Stromal cell of bone marrow (primary cell): ENCODE measurements around the gene METTL3.

Source experiments
- DNase-seq: peaks from one replicate; pipeline ENCODE4 v3.0.0-alpha.2; 2012; ENCODE audit warnings: low read depth

METTL3 gene

GRCh38 chr14:21476523-21476924 lies 34.6 kb downstream of the METTL3 start:
- peak; percentile 54 for DNase-seq

GRCh38 chr14:21475767-21476522 lies 35.2 kb downstream of the METTL3 start:
- no peak for DNase-seq

- peak; percentile 75 for DNase-seq
Measured at GRCh38 chr14:21467616-21468015, 43.5 kb downstream of the METTL3 start.

GRCh38 chr14:21455912-21456667 lies 55.0 kb downstream of the METTL3 start, which contains the start of gene CHD8:
CHD8 (minus strand) TSS chr14:21456123; CDS start chr14:21431643, 24,480 bp downstream.
- peak; percentile 99 for DNase-seq

DNA sequence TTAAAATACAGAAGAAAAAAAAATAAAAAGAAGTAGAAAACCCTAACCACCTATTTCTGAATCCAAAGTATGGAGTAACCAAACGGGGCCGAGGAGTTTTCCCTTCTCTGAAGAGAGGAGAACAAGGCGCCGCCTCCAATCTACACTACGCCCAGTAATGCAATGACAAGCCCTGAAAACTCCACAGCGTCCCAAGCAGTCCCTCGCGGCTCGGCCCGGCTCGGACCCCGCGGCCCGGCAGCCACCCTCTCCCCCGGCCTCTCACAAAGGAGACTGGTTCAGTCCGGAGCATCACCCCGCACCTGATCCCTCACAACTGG lies 55.6 kb downstream of the METTL3 start:
- no peak for DNase-seq

DNA sequence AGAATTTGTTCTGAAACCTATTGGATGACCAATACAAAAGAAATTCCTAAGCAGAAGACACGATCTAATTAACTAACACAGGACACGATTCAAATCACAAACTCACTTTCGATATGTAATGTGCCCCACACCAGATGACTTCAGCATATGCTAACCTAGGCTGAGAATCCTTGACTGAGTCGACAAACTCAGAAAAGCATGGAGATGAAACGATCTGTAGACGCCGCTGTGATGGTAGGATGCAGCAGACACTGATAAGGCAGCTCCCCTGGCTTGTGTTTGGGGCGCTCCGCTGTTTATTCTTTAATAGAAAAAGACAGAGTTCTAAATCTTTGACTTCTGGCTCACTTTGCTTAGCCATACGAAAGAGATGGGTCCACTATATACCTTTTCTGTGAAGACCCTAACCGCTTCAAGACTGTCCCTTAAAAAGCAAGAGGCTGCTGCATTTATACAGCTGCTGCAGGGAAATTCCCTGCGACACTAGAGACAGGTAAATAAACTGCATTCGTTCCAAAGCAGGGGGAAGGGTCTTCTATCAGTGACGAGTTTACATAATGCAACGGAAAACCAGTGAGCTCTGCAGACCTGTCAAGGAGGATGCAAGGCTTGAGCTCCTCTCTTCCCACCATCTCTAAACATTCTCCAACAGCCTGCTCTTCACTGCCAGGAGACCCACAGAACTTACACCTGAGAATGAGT lies 56.1 kb downstream of the METTL3 start:
- no peak for DNase-seq

DNA sequence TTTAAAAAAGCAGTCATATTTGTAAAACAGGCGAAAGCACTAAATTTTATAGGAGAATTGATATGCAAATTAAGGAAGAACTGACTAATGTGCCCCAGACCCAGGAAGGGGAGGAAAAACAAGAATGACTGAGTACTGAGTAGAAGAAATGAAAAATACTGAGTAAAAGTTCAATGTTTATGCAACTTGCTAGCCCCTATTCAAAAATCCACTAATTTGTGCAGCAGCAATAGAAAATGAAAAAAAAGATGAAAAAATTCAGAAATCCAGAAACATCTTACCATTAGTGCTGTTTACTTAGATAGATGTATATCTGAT lies 61.3 kb downstream of the METTL3 start:
- no peak for DNase-seq
